Calu3 (cell line): ENCODE measurements around the gene FAM20C. TPM values are rescaled to one million over a fixed set of nuclear protein-coding genes. Genes with fewer than 3 reads are reported as not detected.

Experiments used
- BruUV-seq: library from RNA; stranded (reverse); fragments of 400-500 nt; replicated peaks from 2 replicates; lab custom pipeline; 2021; lab: Mats Ljungman, UMichigan
- CTCF ChIA-PET: fragments of 300-600 bp; sonication (Branson Sonifier 250); formaldehyde crosslinking; loops from one replicate; lab custom pipeline; 2022; ENCODE audit warnings: antibody characterized with exemption; lab: Charles Lee
- DNase-seq: peaks from one replicate; pipeline ENCODE4 v3.0.0; 2022
- H3K27ac Mint-ChIP-seq: one replicate; pipeline ENCODE4 v1.8.0; 2022; ENCODE audit warnings: mixed read lengths; ENCODE audit not compliant: unreplicated experiment
- H3K27me3 Mint-ChIP-seq: one replicate; pipeline ENCODE4 v1.8.0; 2022; ENCODE audit warnings: mixed read lengths; ENCODE audit not compliant: unreplicated experiment
- H3K36me3 Mint-ChIP-seq: one replicate; pipeline ENCODE4 v1.8.0; 2022; ENCODE audit warnings: mild to moderate bottlenecking, moderate library complexity, mixed read lengths; ENCODE audit not compliant: insufficient read depth, unreplicated experiment
- H3K4me1 Mint-ChIP-seq: one replicate; pipeline ENCODE4 v1.8.0; 2022; ENCODE audit warnings: mild to moderate bottlenecking, low read depth, mixed read lengths; ENCODE audit not compliant: unreplicated experiment
- H3K4me3 Mint-ChIP-seq: one replicate; pipeline ENCODE4 v1.8.0; 2022; ENCODE audit warnings: mild to moderate bottlenecking, low read depth, moderate library complexity, mixed read lengths; ENCODE audit not compliant: unreplicated experiment
- H3K9me3 Mint-ChIP-seq: one replicate; pipeline ENCODE4 v1.8.0; 2022; ENCODE audit warnings: low read depth, mixed read lengths; ENCODE audit not compliant: unreplicated experiment
- CTCF ChIP-seq: fragments of 200-600 bp; IDR thresholded peaks from one replicate; pipeline ENCODE4 v1.8.0; 2022; ENCODE audit warnings: antibody characterized with exemption; ENCODE audit not compliant: unreplicated experiment
- intact Hi-C: fragments of 100-400 bp; cut with micrococcal nuclease; formaldehyde crosslinking; loops from one replicate; pipeline ENCODE4 v1.10.0; 2022; ENCODE audit not compliant: unreplicated experiment
- total RNA-seq: library from RNA; stranded (reverse); gene quantifications from 2 replicates; pipeline ENCODE4 v1.2.3, GENCODE V29; 2022

FAM20C gene
- total RNA-seq, 1 experiment from 2014 or later: 9.1 TPM

GRCh38 chr7:248732-249435, 56.5 kb downstream of the FAM20C start:
- intact Hi-C loops: no loop called here
- H3K27me3 Mint-ChIP-seq: peaks cover 11% of the 10 kb centered on the region
- no TSS peak for BruUV-seq
- TF ChIP-seq CTCF: no peak
- peaks cover 2% of the 10 kb centered on the region for H3K36me3 Mint-ChIP-seq
- CTCF ChIA-PET: no interaction called here
- H3K27ac Mint-ChIP-seq: no peak overlapping the region
- no peak for DNase-seq
- no peaks in the 10 kb centered on the region for H3K9me3 Mint-ChIP-seq
- H3K4me1 Mint-ChIP-seq: no peaks in the 10 kb centered on the region
- no peak overlapping the region for H3K4me3 Mint-ChIP-seq

- CTCF ChIA-PET: interaction anchor here (0.6 kb wide), 1 partner anchor 724 kb away, joined by 3 read pairs; no protein-coding TSS in a partner anchor
- Mint-ChIP-seq H3K4me3 (no peak overlapping the region), H3K27ac (no peak overlapping the region), H3K27me3 (peaks cover 11% of the 10 kb centered on the region), H3K36me3 (peaks cover 5% of the 10 kb centered on the region), H3K9me3 (peaks cover 3% of the 10 kb centered on the region), H3K4me1 (no peaks in the 10 kb centered on the region)
- no peak for TF ChIP-seq CTCF
- no peak for DNase-seq
- BruUV-seq: no TSS peak
- intact Hi-C loops: no loop called here
Measured at GRCh38 chr7:249989-250388, 57.6 kb downstream of the FAM20C start.

- Mint-ChIP-seq H3K36me3 (peaks cover 5% of the 10 kb centered on the region), H3K4me1 (no peaks in the 10 kb centered on the region), H3K9me3 (peaks cover 6% of the 10 kb centered on the region), H3K27me3 (peaks cover 11% of the 10 kb centered on the region), H3K27ac (no peak overlapping the region), H3K4me3 (no peak overlapping the region)
- DNase-seq: no peak
- intact Hi-C loops: no loop called here
- no peak for TF ChIP-seq CTCF
- CTCF ChIA-PET: no interaction called here
- no TSS peak for BruUV-seq
Measured at GRCh38 chr7:250523-250922, 58.2 kb downstream of the FAM20C start.

- H3K36me3 Mint-ChIP-seq: peaks cover 5% of the 10 kb centered on the region
Measured at GRCh38 chr7:251005-251404, 58.6 kb downstream of the FAM20C start.

More at GRCh38 chr7:251005-251404, 58.6 kb downstream of the FAM20C start:
- no TSS peak for BruUV-seq
- Mint-ChIP-seq H3K27ac (no peak overlapping the region), H3K4me3 (no peak overlapping the region), H3K4me1 (no peaks in the 10 kb centered on the region), H3K9me3 (peaks cover 6% of the 10 kb centered on the region), H3K27me3 (peaks cover 11% of the 10 kb centered on the region)
- no peak for TF ChIP-seq CTCF
- intact Hi-C loops: no loop called here
- DNase-seq: no peak
- CTCF ChIA-PET: no interaction called here
